Muscle layer of colon (tissue), 2 donors: ENCODE measurements around the gene ARHGAP12.

Source experiments
- H3K27ac ChIP-seq: one replicate; pipeline ENCODE4 v1.7.0; 2013; ENCODE audit warnings: low read depth, mild to moderate bottlenecking, low read length, moderate library complexity
- H3K27me3 ChIP-seq, 2 donors: one replicate each; pipeline ENCODE4 v1.7.0; 2013; ENCODE audit warnings: low read length in 2 of 2, mild to moderate bottlenecking in 2 of 2; ENCODE audit not compliant: insufficient read depth in 2 of 2, control insufficient read depth in 1 of 2
- H3K36me3 ChIP-seq: one replicate; pipeline ENCODE4 v1.7.0; 2013; ENCODE audit warnings: mild to moderate bottlenecking, low read length; ENCODE audit not compliant: insufficient read depth
- H3K4me1 ChIP-seq: one replicate; pipeline ENCODE4 v1.7.0; 2013; ENCODE audit warnings: mild to moderate bottlenecking, low read length; ENCODE audit not compliant: insufficient read depth
- H3K4me3 ChIP-seq, 2 donors: one replicate each; pipeline ENCODE4 v1.7.0; 2013; ENCODE audit warnings: low read length in 2 of 2, low read depth in 1 of 2, mild to moderate bottlenecking in 1 of 2, moderate library complexity in 1 of 2
- H3K9ac ChIP-seq: one replicate; pipeline ENCODE4 v1.7.0; 2013; ENCODE audit warnings: low read length
- H3K9me3 ChIP-seq: one replicate; pipeline ENCODE4 v1.7.0; 2013; ENCODE audit warnings: mild to moderate bottlenecking, low read length
- donor health status: abdominal sarcoma.
- donor health status: Adenocarcinoma of cecum.

The ARHGAP12 gene

DNA sequence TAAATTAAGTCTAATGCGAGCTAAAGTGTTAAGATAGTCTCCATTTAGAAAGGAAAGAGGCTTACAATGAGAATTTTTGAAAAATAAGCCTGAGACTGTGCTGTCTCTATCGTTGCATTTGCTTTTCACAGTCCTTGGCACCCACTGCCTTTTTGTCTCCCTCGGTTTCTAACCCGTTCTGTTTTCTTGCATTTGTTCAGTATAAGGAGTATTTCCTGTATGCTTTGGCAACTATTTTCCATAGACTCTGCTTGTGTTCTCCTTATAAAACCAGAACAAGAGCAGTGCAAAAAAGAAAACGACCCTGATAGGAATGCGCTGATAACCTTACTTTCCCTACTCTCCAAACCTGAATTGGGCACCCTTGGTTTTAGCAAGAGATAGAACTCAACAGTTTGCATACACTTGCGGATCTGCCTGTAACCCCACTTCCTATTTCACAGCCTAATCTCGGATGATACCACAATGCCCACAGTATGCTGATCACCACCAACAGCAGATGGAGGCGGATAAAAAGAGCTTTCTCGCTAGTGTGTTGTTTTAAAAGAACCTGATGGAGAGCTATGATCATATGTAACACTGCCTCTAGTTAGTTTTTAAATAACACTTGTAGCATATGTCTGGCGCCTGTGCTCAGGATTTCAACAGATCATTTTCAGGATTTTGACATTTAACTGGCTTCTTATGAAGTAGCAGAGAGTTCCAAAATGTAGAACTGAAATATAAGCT is 1.6 kb upstream of the ARHGAP12 start:
- Histone ChIP-seq H3K36me3 (no peaks in the 10 kb centered on the region), H3K9me3 (no peaks in the 10 kb centered on the region), H3K4me3 (peak overlapping the region; percentile 90 to 92), H3K9ac (peak overlapping the region; percentile 81), H3K27me3 (no peaks in the 10 kb centered on the region), H3K4me1 (peaks cover 6% of the 10 kb centered on the region), H3K27ac (peak overlapping the region; percentile 82)

GRCh38 chr10:31929261-31930022 is 811 bp upstream of the ARHGAP12 start:
- Histone ChIP-seq H3K36me3 (no peaks in the 10 kb centered on the region), H3K4me3 (peak overlapping the region; percentile 90 to 92), H3K27me3 (no peaks in the 10 kb centered on the region), H3K4me1 (peaks cover 6% of the 10 kb centered on the region), H3K9ac (peak overlapping the region; percentile 81), H3K9me3 (no peaks in the 10 kb centered on the region), H3K27ac (peak overlapping the region; percentile 82)

GRCh38 chr10:31927884-31928548 is 615 bp downstream of the ARHGAP12 start:
- Histone ChIP-seq H3K36me3 (no peaks in the 10 kb centered on the region), H3K27me3 (no peaks in the 10 kb centered on the region), H3K27ac (peak overlapping the region; percentile 82), H3K4me3 (peak overlapping the region; percentile 90 to 92), H3K9ac (peak overlapping the region; percentile 69), H3K4me1 (peaks cover 12% of the 10 kb centered on the region), H3K9me3 (no peaks in the 10 kb centered on the region)

GRCh38 chr10:31927565-31927883 is 1.1 kb downstream of the ARHGAP12 start:
- peaks cover 12% of the 10 kb centered on the region for H3K4me1 ChIP-seq
- no peaks in the 10 kb centered on the region for H3K36me3 ChIP-seq
- H3K27me3 ChIP-seq = no peaks in the 10 kb centered on the region
- H3K9ac ChIP-seq = peak overlapping the region; percentile 69
- peak overlapping the region; percentile 67 for H3K27ac ChIP-seq
- H3K9me3 ChIP-seq = no peaks in the 10 kb centered on the region
- H3K4me3 ChIP-seq = peak overlapping the region; percentile 90 to 92

DNA sequence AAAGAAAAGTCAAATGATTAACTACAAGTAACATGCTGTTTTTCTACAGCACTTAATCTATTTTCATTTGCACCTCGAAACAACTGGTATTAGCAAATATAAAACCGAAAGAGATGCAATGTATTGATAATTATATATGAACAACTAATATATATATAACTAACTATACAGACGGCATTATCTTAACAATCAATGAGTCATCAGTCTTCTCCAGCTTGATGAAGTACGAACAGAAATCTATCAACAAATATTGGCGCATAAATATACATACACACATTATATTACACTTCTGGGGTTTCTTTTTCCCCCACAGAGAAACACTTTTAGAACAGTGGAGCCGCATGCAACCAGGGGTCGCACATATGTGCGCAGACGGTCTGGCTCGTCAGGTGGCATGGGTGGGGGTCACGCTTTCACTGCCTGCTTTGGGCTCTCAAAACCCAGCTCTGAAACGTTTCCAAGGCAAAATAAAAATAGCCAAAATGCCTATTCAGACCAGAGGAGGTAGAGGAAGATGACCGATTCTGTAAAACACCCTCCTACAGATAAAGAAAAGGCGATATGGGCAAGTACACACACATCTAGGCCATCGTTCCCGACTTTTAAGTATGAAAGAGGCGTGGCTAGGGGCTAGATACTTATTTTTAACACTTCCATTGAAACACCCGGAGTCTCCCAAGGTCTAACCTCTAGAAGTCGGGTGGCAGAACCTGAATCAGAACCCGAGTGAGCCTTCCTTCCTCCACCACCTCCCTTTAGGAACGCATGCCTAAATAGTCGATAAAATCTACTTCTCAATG is 1.7 kb downstream of the ARHGAP12 start:
- Histone ChIP-seq H3K9ac (peak overlapping the region; percentile 69), H3K4me1 (peaks cover 12% of the 10 kb centered on the region), H3K27ac (peak overlapping the region; percentile 67), H3K27me3 (no peaks in the 10 kb centered on the region), H3K4me3 (peak overlapping the region; percentile 90 to 92), H3K36me3 (no peaks in the 10 kb centered on the region), H3K9me3 (no peaks in the 10 kb centered on the region)

GRCh38 chr10:31926160-31926559 is 2.5 kb downstream of the ARHGAP12 start:
- H3K27ac ChIP-seq = no peak overlapping the region
- H3K27me3 ChIP-seq = no peaks in the 10 kb centered on the region
- H3K9me3 ChIP-seq = no peaks in the 10 kb centered on the region
- H3K4me3 ChIP-seq = no peak overlapping the region
- H3K36me3 ChIP-seq = no peaks in the 10 kb centered on the region
- H3K9ac ChIP-seq = no peak overlapping the region
- H3K4me1 ChIP-seq = peaks cover 12% of the 10 kb centered on the region

DNA sequence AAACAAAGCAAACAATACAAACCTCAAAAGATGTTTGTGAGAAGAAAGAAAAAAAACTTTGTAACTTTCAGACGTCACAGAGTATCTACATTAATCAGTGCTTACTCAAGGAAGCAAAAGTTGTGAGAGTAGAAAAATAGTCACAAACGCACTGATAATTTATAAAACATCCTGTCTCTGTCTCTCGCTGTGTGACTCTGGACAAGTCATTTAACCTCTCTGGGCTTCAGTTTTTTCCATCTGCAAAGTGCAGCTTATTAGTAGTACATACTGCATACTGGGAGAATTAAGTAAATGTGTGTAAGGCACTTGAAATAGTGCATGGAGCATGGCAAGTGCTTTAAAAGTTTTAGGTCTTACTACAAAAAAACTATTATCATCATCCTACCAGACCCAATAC is 3.8 kb downstream of the ARHGAP12 start:
- peaks cover 12% of the 10 kb centered on the region for H3K4me1 ChIP-seq
- no peaks in the 10 kb centered on the region for H3K36me3 ChIP-seq
- H3K27ac ChIP-seq = no peak overlapping the region
- H3K27me3 ChIP-seq = no peaks in the 10 kb centered on the region
- no peaks in the 10 kb centered on the region for H3K9me3 ChIP-seq
- H3K9ac ChIP-seq = no peak overlapping the region
- no peak overlapping the region for H3K4me3 ChIP-seq

DNA sequence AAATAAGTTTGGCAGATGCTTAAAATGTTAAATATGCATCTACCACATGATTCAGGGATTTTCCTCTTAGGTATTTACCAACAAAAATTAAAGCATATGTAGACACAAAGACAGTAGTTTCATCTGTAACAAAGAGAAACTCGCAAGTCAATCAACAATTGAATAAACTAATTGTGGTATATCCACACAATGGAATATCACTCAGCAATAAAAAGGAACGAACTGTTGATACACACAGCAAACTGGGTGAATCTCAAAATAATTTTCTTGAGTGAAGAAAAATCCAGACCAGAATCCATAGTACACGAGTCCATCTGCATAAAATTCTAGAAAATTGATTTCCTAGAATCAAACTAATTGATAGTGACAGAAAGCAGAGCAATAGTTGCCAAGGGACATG is 5.2 kb downstream of the ARHGAP12 start:
- no peaks in the 10 kb centered on the region for H3K9me3 ChIP-seq
- H3K4me3 ChIP-seq = no peak overlapping the region
- peaks cover 12% of the 10 kb centered on the region for H3K4me1 ChIP-seq
- no peak overlapping the region for H3K27ac ChIP-seq
- H3K27me3 ChIP-seq = no peaks in the 10 kb centered on the region
- no peak overlapping the region for H3K9ac ChIP-seq
- H3K36me3 ChIP-seq = no peaks in the 10 kb centered on the region

GRCh38 chr10:31921031-31921430 is 7.6 kb downstream of the ARHGAP12 start:
- Histone ChIP-seq H3K4me3 (no peak overlapping the region), H3K27ac (no peak overlapping the region), H3K4me1 (peaks cover 7% of the 10 kb centered on the region), H3K9me3 (no peaks in the 10 kb centered on the region), H3K36me3 (no peaks in the 10 kb centered on the region), H3K27me3 (no peaks in the 10 kb centered on the region), H3K9ac (no peak overlapping the region)

GRCh38 chr10:31920538-31920937 is 8.1 kb downstream of the ARHGAP12 start:
- no peak overlapping the region for H3K4me3 ChIP-seq
- peaks cover 5% of the 10 kb centered on the region for H3K4me1 ChIP-seq
- no peaks in the 10 kb centered on the region for H3K36me3 ChIP-seq
- no peaks in the 10 kb centered on the region for H3K27me3 ChIP-seq
- no peaks in the 10 kb centered on the region for H3K9me3 ChIP-seq
- H3K9ac ChIP-seq = no peak overlapping the region
- no peak overlapping the region for H3K27ac ChIP-seq
